Lower leg skin (tissue), 3 donors: ENCODE results near the gene FGD6.

Source experiments
- POLR2A ChIP-seq, 2 donors: fragments of 450-650 bp; IDR thresholded peaks; one replicate each; pipeline ENCODE4 v1.6.1; 2016 to 2017; ENCODE audit warnings: antibody characterized with exemption in 2 of 2, mild to moderate bottlenecking in 1 of 2, moderate library complexity in 1 of 2
- TF ChIP-seq, protein P1 (sequence below), 3 donors: fragments of 450-650 bp; IDR thresholded peaks; one replicate each; pipeline ENCODE4 v1.5.1; 2016; ENCODE audit warnings: antibody characterized with exemption in 3 of 3, mild to moderate bottlenecking in 3 of 3, moderate library complexity in 2 of 3

DNA sequence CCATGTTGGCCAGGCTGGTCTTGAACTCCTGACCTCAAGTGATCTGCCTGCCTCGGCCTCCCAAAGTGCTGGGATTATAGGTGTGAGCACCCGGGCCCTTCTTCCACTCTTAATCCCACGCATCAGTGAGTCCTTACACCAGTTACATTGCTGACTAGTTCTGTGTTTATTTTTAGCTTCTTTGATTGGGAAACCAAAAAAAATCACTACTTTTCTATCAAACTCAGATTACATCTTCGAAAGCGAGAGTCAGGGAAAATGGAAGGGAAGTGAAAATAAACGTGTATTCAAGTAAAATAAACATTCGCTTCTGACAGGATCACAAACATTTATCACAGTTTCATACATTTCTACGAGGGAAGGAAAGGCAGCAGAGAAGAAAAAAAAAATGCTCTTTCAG lies 32.2 kb downstream of the FGD6 start:
- no peak for TF ChIP-seq POLR2A (IDR thresholded peaks at IDR 0.05)
- TF ChIP-seq, protein P1, sequence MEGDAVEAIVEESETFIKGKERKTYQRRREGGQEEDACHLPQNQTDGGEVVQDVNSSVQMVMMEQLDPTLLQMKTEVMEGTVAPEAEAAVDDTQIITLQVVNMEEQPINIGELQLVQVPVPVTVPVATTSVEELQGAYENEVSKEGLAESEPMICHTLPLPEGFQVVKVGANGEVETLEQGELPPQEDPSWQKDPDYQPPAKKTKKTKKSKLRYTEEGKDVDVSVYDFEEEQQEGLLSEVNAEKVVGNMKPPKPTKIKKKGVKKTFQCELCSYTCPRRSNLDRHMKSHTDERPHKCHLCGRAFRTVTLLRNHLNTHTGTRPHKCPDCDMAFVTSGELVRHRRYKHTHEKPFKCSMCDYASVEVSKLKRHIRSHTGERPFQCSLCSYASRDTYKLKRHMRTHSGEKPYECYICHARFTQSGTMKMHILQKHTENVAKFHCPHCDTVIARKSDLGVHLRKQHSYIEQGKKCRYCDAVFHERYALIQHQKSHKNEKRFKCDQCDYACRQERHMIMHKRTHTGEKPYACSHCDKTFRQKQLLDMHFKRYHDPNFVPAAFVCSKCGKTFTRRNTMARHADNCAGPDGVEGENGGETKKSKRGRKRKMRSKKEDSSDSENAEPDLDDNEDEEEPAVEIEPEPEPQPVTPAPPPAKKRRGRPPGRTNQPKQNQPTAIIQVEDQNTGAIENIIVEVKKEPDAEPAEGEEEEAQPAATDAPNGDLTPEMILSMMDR (IDR thresholded peaks at IDR 0.05), result no peak
